GM12873 (cell line): ENCODE results near the gene POC1B.

Source experiments
- CTCF ChIP-seq: IDR thresholded peaks from 2 replicates; pipeline ENCODE4 v1.5.1; 2012; ENCODE audit warnings: low read depth, mild to moderate bottlenecking, moderate library complexity, low read length, control low read depth; ENCODE audit not compliant: insufficient read depth; ENCODE audit errors: missing control alignments

POC1B gene

GRCh38 chr12:89437231-89437630 is 88.6 kb downstream of the POC1B start:
- no peak for TF ChIP-seq CTCF

GRCh38 chr12:89436062-89436461 is 89.8 kb downstream of the POC1B start:
- no peak for TF ChIP-seq CTCF

- TF ChIP-seq CTCF, result no peak
Observed at GRCh38 chr12:89433634-89434033, 92.2 kb downstream of the POC1B start.

- no peak for TF ChIP-seq CTCF
Observed at GRCh38 chr12:89432396-89432795, 93.5 kb downstream of the POC1B start.

GRCh38 chr12:89429528-89429927 is 96.3 kb downstream of the POC1B start:
- no peak for TF ChIP-seq CTCF

- no peak for TF ChIP-seq CTCF
Observed at GRCh38 chr12:89427508-89428156, 98.2 kb downstream of the POC1B start.

- no peak for TF ChIP-seq CTCF
Observed at GRCh38 chr12:89424846-89425245, 101.0 kb downstream of the POC1B start.

- no peak for TF ChIP-seq CTCF
Observed at GRCh38 chr12:89424389-89424788, 101.5 kb downstream of the POC1B start.
